ENCODE data around the gene KRT72.

Gene KRT72

DNA sequence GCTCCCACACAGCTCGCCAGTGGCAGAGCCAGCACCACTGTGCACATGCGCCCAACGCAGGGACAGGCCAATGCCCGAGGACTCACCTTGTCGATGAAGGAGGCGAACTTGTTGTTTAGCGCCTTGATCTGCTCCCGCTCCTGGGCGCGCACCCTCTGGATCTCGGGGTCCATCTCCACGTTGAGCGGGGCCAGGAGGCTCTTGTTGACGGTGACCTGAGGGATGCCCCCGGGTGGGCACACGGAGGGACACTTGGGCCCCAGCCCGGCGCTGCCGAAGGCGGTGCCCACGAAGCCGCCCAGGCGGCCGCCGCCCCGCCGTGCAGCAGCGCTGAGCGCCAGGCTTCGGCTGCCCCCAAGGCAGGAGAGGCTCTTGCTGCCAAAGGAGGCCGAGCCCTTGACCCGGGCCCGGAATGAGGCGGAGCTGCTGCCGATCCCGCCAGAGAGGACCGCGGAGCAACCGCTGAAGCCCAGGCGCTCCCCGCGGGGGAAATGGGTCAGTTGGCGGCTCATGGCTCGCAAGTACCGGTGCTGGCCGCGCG lies at the start of gene KRT72:
Gene KRT72 (minus strand): TSS at position 523 of the 541 bp plus-strand sequence. CDS start 11 bp downstream, at position 512.
- no peak for DNase-seq

GRCh38 chr12:52650520-52651081 lies 49.3 kb upstream of the KRT72 start:
- DNase-seq: no peak

DNA sequence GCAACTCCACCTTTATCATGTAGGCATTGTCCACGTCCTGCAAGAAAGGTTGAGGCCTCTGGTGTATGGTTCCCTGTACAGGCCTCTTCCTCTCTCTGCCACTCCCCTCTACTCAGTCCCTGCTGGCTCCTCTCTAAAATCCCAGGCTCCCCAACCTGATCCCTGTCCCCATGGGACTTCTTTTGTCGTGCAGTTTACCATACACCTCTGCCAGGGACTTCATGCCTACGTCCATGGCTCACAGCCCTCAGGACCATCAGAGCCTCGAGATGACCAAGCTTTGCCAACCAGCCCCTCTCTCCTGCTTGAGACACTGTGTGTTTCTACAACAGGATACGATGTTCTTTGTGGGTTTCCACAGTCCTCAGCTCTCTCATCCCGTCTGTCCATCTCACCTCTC lies 47.8 kb upstream of the KRT72 start:
- no peak for DNase-seq

- DNase-seq: no peak
Measured at GRCh38 chr12:52648012-52648550, 46.8 kb upstream of the KRT72 start.

- DNase-seq: no peak
Measured at GRCh38 chr12:52647601-52648000, 46.3 kb upstream of the KRT72 start.

- DNase-seq: no peak
Measured at GRCh38 chr12:52646613-52647012, 45.4 kb upstream of the KRT72 start.

- DNase-seq: no peak
Measured at GRCh38 chr12:52645982-52646381, 44.7 kb upstream of the KRT72 start.

DNA sequence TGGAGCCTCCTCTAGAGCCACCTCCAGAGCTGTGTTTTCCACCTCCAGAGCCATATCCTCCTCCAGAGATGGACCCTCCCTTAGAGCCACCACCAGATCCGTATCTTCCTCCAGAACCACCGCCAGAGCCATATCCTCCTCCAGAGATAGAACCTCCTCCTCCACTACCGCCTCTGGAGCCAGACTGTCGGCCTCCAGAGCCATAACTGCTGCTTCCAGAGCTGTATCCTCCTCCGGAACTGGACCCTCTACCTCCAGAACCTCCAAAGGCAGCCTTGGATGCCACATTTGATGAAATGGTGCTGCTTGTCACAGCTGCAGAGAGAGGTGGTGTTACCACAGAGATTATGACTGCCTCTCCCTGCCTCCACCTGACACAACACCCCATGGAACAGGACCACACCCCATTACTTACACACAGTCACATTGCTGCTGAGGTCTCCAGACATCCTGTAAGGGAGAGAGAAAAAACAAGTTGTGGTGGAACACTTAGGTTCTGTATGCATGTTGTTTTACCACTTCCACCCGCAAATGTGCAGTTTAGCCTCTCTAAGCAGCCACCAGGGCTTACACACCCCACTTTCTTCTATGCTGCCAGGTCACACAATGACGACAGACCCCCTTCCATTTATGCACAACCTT lies 44.0 kb upstream of the KRT72 start:
- no peak for DNase-seq

GRCh38 chr12:52644078-52644415 lies 42.8 kb upstream of the KRT72 start:
- no peak for DNase-seq

DNA sequence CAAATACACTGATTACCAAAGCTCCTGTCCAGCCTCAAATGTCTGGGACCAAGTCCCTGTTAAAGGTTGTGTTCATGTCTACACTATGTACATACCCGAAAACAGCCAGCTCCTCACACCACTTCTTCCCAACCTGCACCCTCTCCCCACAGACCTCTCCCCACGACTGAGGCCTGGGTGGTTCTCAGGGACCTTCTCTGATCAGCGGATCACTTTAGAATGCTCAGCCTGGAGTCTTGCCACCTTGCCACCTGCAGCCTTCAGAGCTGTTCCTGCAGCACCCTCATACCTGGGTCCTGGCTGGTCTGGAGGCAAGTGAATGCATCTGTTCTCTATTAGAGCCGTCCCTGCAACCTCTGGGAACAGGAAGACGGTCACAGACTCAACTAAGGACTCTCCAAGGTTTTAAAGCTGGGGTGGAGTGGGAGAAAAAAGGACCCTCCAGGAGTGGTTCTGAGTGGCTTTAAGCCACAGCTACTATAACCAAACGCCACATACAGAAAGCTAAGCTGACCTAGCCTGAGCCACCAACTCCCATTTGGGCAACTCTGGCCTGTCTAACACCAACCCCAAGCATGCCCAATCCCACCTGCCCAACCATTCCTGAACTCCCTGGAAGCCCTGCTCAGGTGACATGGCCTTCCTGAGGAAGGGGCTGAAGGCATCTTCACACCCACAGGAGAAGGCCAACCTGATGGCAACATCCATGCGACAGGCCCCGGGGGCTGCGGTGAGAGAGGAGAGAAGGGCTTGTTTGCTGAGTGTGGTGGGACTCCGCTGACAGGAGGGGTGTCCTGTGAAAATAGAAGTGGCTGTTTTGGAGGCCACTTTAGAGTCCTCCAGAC lies 42.2 kb upstream of the KRT72 start:
- no peak for DNase-seq

DNA sequence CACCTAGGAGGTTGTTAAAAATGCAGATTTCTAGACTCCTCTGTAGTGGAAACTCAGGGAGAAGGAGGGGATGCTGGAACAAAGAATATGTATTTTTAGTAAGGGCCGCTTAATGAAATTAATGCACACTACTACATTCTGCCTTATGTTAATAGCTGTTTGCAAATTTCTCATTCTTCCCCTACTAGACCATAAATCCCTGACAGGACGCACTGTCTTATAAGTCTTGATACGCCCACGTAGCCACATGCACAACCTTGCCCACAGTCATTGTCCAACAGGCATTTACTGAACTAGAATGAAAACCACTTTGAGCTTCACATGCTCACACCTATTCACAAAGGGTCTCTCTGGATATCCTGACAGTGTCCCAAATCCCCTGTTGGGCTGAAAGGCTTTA lies 40.2 kb upstream of the KRT72 start:
- no peak for DNase-seq

- no peak for DNase-seq
Measured at GRCh38 chr12:52637299-52637698, 36.0 kb upstream of the KRT72 start.

DNA sequence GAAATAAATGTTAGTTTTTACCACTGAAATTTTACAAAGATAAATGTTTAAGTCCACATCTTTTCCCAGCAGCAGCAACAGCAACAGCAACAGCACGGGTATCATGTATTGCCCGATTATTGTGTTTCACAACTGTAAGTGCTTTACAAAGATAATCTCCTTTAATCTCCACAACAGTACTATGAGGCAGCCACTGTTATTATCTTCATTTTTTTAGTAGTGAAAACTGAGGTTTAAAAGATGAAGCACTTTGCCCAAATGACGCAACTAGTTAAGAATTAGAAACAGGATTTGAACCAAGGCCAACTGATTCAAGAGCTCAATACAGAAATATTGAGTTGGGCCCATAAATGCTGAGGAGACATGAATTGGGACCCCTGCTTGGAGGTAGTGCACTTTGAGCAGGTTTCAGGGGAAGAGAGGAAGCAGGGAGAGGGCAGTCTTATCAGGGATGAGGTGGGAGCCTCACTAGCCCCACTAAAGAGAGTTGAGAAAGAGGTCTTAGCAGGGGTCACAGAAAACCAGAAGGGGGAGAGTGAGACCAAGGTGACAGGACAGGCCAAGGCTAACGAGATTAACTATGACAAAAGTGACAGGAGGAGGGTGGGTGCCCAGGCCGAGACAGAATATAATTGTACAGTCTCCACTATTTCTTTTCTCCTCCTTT lies 35.5 kb upstream of the KRT72 start:
- DNase-seq: no peak

GRCh38 chr12:52636189-52636588 lies 34.9 kb upstream of the KRT72 start:
- no peak for DNase-seq

GRCh38 chr12:52634266-52635056 lies 33.2 kb upstream of the KRT72 start:
- no peak for DNase-seq

DNA sequence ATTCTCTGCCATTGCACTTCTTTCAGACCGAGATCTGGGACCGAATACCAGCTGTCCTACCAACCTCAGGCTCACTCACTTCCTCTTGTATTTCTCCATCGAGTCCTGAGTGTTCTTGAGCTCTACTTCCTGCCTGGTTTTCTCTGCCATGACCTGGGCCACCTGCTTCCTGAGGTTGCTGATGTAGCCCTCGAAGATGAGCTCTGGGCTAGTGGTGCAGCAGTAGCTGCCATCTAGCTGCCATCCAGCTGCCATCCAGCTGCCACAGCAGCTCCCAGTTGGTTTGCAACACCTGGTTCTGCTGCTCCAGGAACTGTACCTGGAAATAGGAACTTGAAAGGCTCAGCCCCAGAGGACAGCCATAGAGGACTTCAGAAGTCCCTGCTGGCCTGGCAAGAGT lies 32.1 kb upstream of the KRT72 start:
- no peak for DNase-seq

DNA sequence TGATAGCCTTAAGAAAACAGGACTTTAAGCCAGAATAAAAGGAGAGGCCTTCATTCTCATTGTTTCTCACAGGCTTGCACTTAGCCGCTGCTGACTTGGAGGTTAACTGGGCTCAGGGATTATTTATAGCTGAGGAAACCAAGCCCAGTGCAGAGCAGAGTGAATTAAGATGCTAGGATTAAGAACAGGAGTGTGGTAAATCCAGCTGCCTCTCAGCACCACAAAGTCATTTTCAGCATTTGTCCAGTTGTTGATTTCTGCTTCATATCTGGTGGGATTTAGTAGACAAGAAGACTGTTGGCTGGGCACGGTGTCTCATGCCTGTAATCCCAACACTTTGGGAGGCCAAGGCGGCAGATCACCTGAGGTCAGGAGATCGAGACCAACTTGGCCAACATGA lies 31.4 kb upstream of the KRT72 start:
- no peak for DNase-seq

DNA sequence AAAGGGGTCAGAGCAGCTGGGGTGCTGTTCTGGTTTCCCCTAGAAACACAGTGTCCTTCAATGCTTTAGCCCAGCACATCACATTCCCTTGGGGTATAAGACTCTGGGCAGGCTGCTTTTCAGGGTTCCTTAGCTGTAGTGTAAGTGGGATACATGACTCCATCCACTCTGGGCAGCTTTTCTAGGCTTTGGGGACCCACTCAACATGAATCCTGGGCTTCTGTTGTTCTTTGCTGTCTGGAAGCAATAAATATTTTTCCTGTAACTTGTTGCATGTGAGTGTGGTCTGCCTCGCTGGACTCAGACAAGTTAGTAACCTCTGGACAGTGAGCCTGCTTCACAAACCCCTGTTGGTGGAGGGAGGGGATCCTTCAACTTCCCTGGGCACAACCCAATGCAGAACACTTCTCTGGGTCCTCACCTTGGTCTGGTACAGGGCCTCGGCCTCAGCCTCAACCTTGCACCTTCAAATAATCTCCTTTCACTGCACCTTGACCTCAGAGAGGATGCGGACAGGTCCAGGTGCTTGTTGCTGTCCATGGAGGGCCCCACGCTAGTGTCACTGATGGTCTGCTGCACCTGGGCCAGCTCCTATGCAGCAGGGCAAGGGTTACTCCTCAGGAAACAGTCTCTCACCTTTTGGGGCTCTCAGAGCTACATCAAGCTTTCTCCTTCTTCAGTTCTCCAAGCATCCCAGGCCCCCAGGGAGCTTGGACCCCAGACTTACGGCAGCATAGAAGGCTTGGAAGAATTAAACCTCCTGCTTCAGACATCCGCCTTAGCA lies 30.6 kb upstream of the KRT72 start:
- DNase-seq: no peak

GRCh38 chr12:52631264-52631663 lies 30.0 kb upstream of the KRT72 start:
- DNase-seq: no peak

DNA sequence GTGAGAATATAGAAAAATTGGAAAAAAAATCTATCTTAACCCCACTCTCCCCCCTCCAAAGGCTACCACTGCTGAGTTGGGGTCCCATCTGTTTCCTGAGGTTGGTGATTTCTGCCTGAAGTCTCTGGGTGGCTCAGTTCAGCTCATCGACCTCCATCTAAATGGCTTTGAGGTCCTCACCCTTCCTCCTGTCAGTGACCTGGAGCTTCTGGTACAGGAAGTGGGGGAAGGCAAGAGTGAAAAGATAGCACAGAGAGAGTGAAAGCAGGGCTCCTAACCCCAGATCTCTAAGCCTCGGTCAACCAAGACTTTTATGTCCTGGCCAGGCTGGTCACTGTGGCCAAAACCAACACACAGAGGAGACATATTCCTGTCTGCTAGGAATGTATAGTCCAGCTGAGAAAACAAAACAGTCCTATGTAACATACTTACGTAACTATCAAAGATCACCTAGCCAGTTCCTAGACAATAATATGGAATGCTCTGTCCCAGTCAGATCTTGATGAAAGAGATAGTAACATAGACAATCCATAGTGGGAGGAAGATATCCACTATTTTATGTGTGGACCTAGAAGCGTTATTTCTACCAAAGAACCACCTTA lies 29.4 kb upstream of the KRT72 start:
- DNase-seq: no peak

DNA sequence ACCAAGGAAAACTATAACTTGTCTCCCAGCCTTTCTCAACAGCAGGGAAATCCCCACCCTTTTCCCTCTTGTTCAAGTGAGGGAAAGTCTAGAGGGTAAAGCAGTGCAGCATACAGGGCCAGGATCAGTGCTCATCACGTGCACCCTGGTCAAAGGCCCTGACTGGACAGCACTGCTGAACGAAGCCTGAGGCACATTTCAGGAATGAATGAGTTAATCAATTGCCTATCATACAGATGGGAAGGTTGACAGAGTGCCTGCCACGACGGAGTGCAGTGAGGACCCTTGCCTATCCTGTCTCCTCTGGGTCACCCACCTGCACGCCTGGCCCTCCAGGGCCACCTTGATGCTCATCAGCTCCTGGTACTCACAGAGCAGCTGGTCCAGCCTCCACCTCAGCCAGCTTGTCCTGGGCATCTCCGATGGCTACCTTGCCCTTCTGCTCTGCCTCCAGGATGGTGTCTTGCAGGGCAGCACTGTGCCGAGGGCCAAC lies 28.8 kb upstream of the KRT72 start:
- no peak for DNase-seq
